GM18909 (cell line): ENCODE data around the gene ZBTB20.

Source experiments
- ATAC-seq: cut with Tn5 transposase; IDR thresholded peaks from one replicate; pipeline ENCODE4 v1.9.1; 2021; ENCODE audit warnings: mild to moderate bottlenecking; ENCODE audit not compliant: unreplicated experiment, poor library complexity

The ZBTB20 gene

DNA sequence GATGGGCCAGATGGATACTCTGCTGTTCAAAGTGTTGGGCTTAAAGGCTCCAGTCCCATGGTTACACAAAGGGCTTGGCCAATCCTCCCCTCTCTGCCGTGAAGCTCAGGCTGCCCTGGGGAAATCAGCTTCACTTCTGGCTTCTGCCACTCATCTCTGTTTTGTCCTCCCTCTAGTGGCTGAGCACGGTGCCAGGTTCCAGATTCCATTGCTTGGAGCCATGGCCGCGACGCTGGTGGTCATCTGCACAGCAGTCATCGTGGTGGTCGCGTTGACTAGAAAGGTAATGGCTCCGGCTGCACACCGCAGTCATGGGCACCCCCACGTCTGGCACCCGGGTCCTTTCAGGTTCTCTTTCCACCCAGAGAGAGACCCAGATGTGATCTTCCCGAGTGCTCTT lies 847.7 kb downstream of the ZBTB20 start:
- ATAC-seq: no peak

DNA sequence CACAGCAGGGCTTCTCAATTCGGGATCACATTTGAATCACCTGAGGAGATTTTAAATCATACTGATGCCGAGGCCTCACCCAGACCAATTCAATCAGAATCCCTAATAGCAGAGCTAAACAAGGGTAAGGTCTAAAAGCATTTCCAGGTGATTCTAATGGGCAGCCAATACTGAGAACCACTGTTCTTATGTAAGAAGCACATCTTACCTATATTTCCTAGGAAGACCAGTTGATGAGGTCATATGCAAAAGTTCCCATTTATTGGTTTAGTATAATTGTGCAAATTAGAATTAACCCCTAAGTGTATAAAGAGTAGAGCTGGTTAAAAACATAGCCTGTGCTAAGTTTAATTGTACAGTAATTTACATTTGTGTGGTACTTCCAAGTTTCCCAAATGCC lies 851.1 kb downstream of the ZBTB20 start:
- no peak for ATAC-seq

DNA sequence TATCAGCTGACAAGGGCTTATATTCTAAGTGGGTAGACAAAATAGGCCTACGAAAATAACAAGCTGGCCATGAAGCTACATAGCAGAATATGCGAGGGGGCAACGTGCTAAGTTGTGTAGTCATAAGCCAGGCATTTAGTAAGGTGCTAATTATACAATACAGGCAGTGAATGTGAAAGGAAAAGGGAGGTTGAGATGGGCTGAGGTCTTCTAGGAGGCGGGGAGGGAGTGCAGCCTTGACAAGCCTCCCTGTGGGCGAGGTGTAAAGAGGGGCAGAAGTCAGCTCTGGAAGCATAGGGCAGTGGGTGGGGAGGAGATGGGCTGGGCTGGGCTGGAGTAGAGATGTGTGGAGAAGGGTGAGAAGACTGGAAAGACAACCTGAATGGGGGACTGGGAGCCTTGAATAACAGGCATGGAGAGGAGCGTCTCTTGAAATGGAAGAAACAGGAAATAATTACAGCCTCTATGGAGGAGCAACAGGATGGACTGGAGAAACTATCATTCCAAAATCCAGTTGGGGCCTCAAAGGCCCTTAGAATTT lies 852.1 kb downstream of the ZBTB20 start:
- no peak for ATAC-seq

DNA sequence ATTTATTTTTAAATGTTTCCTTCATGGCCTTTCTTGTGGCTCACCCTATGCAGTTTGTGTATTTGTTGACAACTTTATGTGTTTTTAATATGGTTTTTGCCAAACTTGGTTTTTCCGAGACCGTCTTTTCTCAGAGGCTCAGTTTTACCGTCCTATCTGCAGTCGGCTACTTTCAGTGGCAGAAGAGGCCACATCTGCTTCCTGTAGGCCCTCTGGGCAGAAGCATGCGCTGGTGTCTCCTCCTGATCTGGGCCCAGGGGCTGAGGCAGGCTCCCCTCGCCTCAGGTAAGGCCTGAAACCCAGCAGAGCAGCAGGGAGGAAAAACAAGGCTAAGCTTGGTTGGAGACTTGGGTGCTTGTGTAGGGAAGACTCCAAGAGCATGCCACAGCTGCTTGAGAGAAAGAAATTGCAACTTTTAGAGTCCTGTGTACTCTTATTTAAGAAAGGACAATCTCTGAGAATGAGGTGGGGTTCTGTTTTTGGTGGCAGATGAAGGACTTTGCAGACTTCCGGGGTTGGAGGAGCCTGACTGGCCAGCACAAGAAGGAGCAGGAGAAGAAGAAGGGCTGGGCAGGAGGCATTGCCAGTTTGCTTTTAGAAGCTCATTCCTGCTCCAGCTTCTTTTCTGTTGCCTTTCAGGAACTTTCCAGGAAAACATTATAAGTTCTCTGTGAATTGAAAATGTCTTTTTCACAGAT lies 853.1 kb downstream of the ZBTB20 start, which contains the start of gene TIGIT:
TSS of gene TIGIT (plus strand) at position 191 of the 698 bp plus-strand sequence. CDS start at position 225, 34 bp downstream.
- no peak for ATAC-seq

DNA sequence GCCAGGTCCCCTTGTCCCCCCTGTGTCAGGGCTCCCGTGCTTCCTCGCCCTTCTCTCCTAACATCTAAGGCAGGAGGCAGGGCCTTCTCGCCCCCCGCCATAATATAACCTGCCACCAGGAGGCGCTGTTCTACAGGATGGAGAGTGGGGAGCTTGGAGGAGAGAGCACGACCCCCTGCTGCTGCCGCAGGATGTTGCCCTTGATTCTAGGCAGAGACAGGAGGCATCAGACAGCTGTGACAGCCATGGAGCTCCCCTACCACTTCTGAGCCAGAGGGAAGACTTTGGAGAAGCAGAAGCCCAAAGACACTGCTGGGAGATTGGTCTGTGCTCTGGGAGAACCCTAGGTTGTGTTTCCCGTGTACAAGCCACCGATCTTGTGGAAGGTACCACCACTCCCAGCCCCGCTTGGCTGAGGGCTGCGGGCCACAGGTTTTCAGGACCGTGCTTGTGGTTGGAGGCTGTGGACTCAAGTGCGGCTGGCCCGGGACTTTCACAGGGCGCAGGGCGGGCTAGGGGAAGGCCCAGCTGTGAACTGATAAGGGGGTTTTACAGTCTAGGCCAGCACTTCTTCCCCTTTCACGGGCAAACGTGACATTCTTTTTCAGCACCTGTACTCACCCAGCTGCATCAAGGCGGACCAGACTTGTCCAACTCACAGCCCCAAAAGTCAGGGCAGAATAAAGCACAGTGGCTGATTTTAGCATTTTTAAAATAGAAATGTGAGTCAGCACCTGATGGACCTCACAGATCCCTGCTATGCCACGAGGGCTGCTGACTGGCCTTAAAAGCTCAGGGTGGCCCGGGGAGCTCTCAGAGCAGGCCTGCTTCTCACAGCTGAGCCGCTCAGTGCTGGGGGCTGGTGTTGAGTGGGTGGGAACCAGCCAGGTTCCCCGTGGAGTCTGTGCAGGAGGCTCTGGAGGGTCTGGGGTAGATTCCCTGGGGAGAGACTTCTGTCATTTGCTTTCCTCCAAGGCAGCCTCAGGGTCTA lies 855.9 kb downstream of the ZBTB20 start:
- peak; percentile 89 for ATAC-seq

DNA sequence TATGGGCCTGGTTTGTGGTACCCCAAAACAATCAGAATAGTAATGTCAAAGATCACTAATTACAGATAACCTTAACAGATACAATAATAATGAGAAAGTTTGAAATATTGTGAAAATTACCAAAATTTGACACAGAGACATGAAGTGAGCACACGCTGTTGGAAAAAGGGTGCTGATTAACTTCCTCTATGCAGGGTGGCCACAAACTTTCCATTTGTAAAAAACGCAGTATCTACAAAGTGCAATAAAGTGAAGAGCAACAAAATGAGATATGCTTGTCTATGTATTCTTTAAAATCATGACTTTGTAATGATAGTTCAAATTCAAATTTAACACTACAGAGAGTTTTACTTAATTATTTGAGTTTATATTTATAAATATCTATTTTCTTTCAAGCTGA lies 860.8 kb downstream of the ZBTB20 start:
- no peak for ATAC-seq

DNA sequence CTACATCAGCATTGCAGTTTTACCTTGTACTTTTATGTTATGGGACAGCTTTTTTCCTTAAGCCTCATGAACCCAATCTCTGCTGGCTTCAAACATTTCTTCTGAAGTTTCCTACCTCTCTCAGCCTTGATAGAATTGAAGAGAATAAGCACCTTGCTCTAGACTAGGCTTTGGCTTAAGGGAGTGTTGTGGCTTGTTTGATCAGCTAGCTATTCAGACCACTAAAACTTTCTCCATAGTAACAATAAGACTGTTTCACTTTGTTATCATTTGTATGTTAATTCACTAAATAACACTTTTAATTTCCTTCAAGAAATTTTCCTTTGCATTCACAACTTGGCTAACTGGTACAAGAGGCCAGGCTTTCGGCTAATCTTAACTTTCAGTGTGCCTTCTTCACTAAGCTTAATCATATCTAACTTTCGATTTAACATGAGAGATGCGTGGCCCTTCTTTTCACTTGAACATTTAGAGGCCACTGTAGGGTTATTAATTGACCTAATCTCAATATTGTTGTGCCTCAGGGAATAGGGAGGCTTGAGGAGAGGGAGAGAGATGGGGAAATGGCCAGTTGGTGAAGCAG lies 861.3 kb downstream of the ZBTB20 start:
- ATAC-seq: no peak

DNA sequence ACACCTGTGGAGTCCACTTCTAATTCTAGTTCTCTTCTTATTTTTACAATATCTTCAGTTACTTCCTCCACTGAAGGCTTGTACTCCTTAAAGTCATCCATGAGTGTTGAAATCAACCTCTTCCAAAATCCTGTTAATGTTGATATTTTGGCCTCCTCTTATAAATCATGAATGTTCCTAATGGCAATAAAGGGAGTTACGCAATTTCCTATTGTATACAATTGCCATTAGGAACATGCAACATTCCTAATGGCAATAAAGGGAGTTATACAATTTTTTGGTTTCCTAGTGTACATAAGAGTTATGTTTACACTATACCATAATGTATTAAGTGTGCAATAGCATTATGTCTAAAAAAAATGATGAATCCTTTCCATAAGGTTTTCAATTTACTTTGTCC lies 862.4 kb downstream of the ZBTB20 start:
- no peak for ATAC-seq
